Transverse colon (tissue), 4 donors: Measurements from ENCODE around the gene TAMALIN.

ENCODE experiments used
- CTCF ChIP-seq, 5 experiments: fragments of 200-600 bp in 3 of 5; fragments of 450-650 bp in 2 of 5; sonication (generic) in 3 of 5; IDR thresholded peaks; 1 replicate in 2 of 5; 2 replicates in 3 of 5; pipeline ENCODE4 v1.5.1; 2016 to 2017; ENCODE audit warnings: antibody characterized with exemption in 5 of 5, inconsistent platforms in 3 of 5, mild to moderate bottlenecking in 2 of 5, moderate library complexity in 1 of 5
- POLR2AphosphoS5 ChIP-seq, 3 donors: sonication (generic); formaldehyde crosslinking; IDR thresholded peaks; one replicate each; pipeline ENCODE4 v1.6.1; 2016; ENCODE audit warnings: antibody characterized with exemption in 3 of 3

- TF ChIP-seq CTCF (IDR thresholded peaks at IDR 0.05) (no peak), POLR2AphosphoS5 (IDR thresholded peaks at IDR 0.05) (no peak)
Observed at GRCh38 chr12:52060498-52061177, 53.9 kb downstream of the TAMALIN start.
